H9 (cell line): ENCODE results near the gene SLC38A9. TPM values are rescaled to one million over a fixed set of nuclear protein-coding genes. Genes with fewer than 3 reads are reported as not detected.

ENCODE experiments used
- DNase-seq: peaks from one replicate; pipeline ENCODE4 v3.0.0-alpha.2; 2017
- H2AFZ ChIP-seq: one replicate; pipeline ENCODE4 v1.6.1; 2013; ENCODE audit warnings: mild to moderate bottlenecking, low read length, control low read depth, moderate library complexity
- H2AK5ac ChIP-seq: 2 replicates; pipeline ENCODE4 v1.6.1; 2013; ENCODE audit warnings: low read length, control low read depth, mixed read lengths; ENCODE audit not compliant: insufficient read length
- H2BK120ac ChIP-seq: one replicate; pipeline ENCODE4 v1.6.1; 2013; ENCODE audit warnings: low read depth, mild to moderate bottlenecking, low read length, control low read depth, inconsistent platforms; ENCODE audit not compliant: poor library complexity, severe bottlenecking
- H2BK12ac ChIP-seq: 2 replicates; pipeline ENCODE4 v1.6.1; 2013; ENCODE audit warnings: low read length, control low read depth, mixed read lengths, low read depth; ENCODE audit not compliant: insufficient read length
- H2BK15ac ChIP-seq: 2 replicates; pipeline ENCODE4 v1.6.1; 2013; ENCODE audit warnings: low read depth, low read length, control low read depth
- H2BK20ac ChIP-seq: one replicate; pipeline ENCODE4 v1.6.1; 2013; ENCODE audit warnings: low read depth, mild to moderate bottlenecking, low read length, control low read depth, inconsistent platforms; ENCODE audit not compliant: poor library complexity, severe bottlenecking
- H2BK5ac ChIP-seq: 2 replicates; pipeline ENCODE4 v1.6.1; 2013; ENCODE audit warnings: low read length, control low read depth, mixed read lengths; ENCODE audit not compliant: insufficient read length
- H3K14ac ChIP-seq: 2 replicates; pipeline ENCODE4 v1.6.1; 2013; ENCODE audit warnings: low read length, control low read depth; ENCODE audit not compliant: insufficient read depth
- H3K18ac ChIP-seq: 2 replicates; pipeline ENCODE4 v1.6.1; 2013; ENCODE audit warnings: low read depth, mild to moderate bottlenecking, mixed read lengths, low read length, control low read depth; ENCODE audit not compliant: insufficient read length
- H3K23ac ChIP-seq: 2 replicates; pipeline ENCODE4 v1.6.1; 2013; ENCODE audit warnings: low read length, control low read depth, mixed read lengths, low read depth; ENCODE audit not compliant: insufficient read length
- H3K23me2 ChIP-seq: 2 replicates; pipeline ENCODE4 v1.6.1; 2013; ENCODE audit warnings: low read depth, mild to moderate bottlenecking, mixed read lengths, low read length, control low read depth; ENCODE audit not compliant: insufficient read length, poor library complexity, severe bottlenecking
- H3K27ac ChIP-seq: 2 replicates; pipeline ENCODE4 v1.5.1; 2013; ENCODE audit warnings: low read length, control low read depth, mixed read lengths, low read depth; ENCODE audit not compliant: insufficient read length
- H3K27me3 ChIP-seq: 2 replicates; pipeline ENCODE4 v1.6.1; 2013; ENCODE audit warnings: low read length, control low read depth, inconsistent platforms; ENCODE audit not compliant: insufficient read depth
- H3K4ac ChIP-seq: 2 replicates; pipeline ENCODE4 v1.6.1; 2013; ENCODE audit warnings: low read depth, mild to moderate bottlenecking, control low read depth, inconsistent platforms, low read length, moderate library complexity
- H3K4me1 ChIP-seq: 2 replicates; pipeline ENCODE4 v1.6.1; 2013; ENCODE audit warnings: low read length, control low read depth, inconsistent platforms; ENCODE audit not compliant: insufficient read depth
- H3K4me2 ChIP-seq: 2 replicates; pipeline ENCODE4 v1.6.1; 2013; ENCODE audit warnings: low read length, control low read depth, mixed read lengths; ENCODE audit not compliant: insufficient read length, insufficient read depth
- H3K56ac ChIP-seq: 2 replicates; pipeline ENCODE4 v1.6.1; 2013; ENCODE audit warnings: low read depth, mild to moderate bottlenecking, mixed read lengths, low read length, control low read depth; ENCODE audit not compliant: insufficient read length
- H3K79me1 ChIP-seq: 2 replicates; pipeline ENCODE4 v1.6.1; 2013; ENCODE audit warnings: low read depth, mild to moderate bottlenecking, moderate library complexity, low read length, control low read depth, inconsistent platforms; ENCODE audit not compliant: insufficient read depth, poor library complexity, severe bottlenecking
- H3K79me2 ChIP-seq: 2 replicates; pipeline ENCODE4 v1.6.1; 2013; ENCODE audit warnings: low read length, control low read depth, inconsistent platforms; ENCODE audit not compliant: insufficient read depth
- H3K9ac ChIP-seq: 2 replicates; pipeline ENCODE4 v1.6.1; 2013; ENCODE audit warnings: low read length, control low read depth, mixed read lengths; ENCODE audit not compliant: insufficient read length; ENCODE audit errors: extremely low read depth
- H3K9me3 ChIP-seq: one replicate; pipeline ENCODE4 v1.6.1; 2013; ENCODE audit warnings: low read depth, low read length, inconsistent platforms; ENCODE audit not compliant: control insufficient read depth
- H3T11ph ChIP-seq: one replicate; pipeline ENCODE4 v1.6.1; 2013; ENCODE audit warnings: mild to moderate bottlenecking, low read length, control low read depth, inconsistent platforms
- H4K20me1 ChIP-seq: one replicate; pipeline ENCODE4 v1.6.1; 2013; ENCODE audit not compliant: control insufficient read depth, insufficient read length, insufficient read depth
- H4K5ac ChIP-seq: 2 replicates; pipeline ENCODE4 v1.6.1; 2013; ENCODE audit warnings: low read depth, mild to moderate bottlenecking, mixed read lengths, low read length, control low read depth; ENCODE audit not compliant: insufficient read length
- H4K8ac ChIP-seq: replicated peaks from 2 replicates; pipeline ENCODE4 v1.6.1; 2013; ENCODE audit warnings: low read length, control low read depth, mixed read lengths, low read depth; ENCODE audit not compliant: insufficient read length
- H4K91ac ChIP-seq: 2 replicates; pipeline ENCODE4 v1.6.1; 2013; ENCODE audit warnings: low read depth, mild to moderate bottlenecking, moderate library complexity, mixed read lengths, low read length, control low read depth; ENCODE audit not compliant: insufficient read length
- H3K27ac Mint-ChIP-seq, 3 experiments: 2 replicates in 2 of 3; 3 replicates in 1 of 3; pipeline ENCODE4 v1.8.0; 2020 to 2021; ENCODE audit warnings: mixed read lengths in 3 of 3, mild to moderate bottlenecking in 1 of 3, moderate library complexity in 1 of 3
- H3K27me3 Mint-ChIP-seq: 2 replicates; pipeline ENCODE4 v1.8.0; 2021; ENCODE audit warnings: low read depth, mild to moderate bottlenecking, moderate library complexity, mixed read lengths
- H3K36me3 Mint-ChIP-seq, 3 experiments: 2 replicates in 2 of 3; 3 replicates in 1 of 3; pipeline ENCODE4 v1.8.0; 2020 to 2021; ENCODE audit warnings: low read depth in 3 of 3, mixed read lengths in 3 of 3; ENCODE audit not compliant: insufficient read depth in 1 of 3
- H3K4me1 Mint-ChIP-seq, 2 experiments: 2 replicates each; pipeline ENCODE4 v1.8.0; 2020; ENCODE audit warnings: mixed read lengths in 2 of 2
- H3K4me3 Mint-ChIP-seq, 2 experiments: 2 replicates in 1 of 2; 3 replicates in 1 of 2; pipeline ENCODE4 v1.8.0; 2020 to 2021; ENCODE audit warnings: mild to moderate bottlenecking in 2 of 2, mixed read lengths in 2 of 2, moderate library complexity in 1 of 2
- H3K9me3 Mint-ChIP-seq, 2 experiments: 2 replicates in 1 of 2; 3 replicates in 1 of 2; pipeline ENCODE4 v1.8.0; 2020; ENCODE audit warnings: mild to moderate bottlenecking in 2 of 2, mixed read lengths in 2 of 2, moderate library complexity in 1 of 2
- CTCF ChIP-seq: fragments of 200-600 bp; sonication (generic); conservative IDR thresholded peaks from 3 replicates; pipeline ENCODE4 v1.8.0; 2021; ENCODE audit warnings: antibody characterized with exemption, mild to moderate bottlenecking
- WGBS: extraction: QIAGEN DNeasy Blood & Tissue Kit; methylation state at CpG from one replicate; pipeline ENCODE4 v1.1.7; 2013; ENCODE audit warnings: missing lambda C conversion rate, low lambda C conversion rate, mixed read lengths; ENCODE audit not compliant: insufficient read length; ENCODE audit errors: extremely low coverage; 5-methylcytosine and 5-hydroxymethylcytosine counted together
- total RNA-seq: library from RNA; stranded (reverse); gene quantifications from 2 replicates; pipeline ENCODE4 v1.2.1, GENCODE V29; 2021

Gene SLC38A9
- total RNA-seq, 1 experiment from 2014 or later: 48.5 TPM

DNA sequence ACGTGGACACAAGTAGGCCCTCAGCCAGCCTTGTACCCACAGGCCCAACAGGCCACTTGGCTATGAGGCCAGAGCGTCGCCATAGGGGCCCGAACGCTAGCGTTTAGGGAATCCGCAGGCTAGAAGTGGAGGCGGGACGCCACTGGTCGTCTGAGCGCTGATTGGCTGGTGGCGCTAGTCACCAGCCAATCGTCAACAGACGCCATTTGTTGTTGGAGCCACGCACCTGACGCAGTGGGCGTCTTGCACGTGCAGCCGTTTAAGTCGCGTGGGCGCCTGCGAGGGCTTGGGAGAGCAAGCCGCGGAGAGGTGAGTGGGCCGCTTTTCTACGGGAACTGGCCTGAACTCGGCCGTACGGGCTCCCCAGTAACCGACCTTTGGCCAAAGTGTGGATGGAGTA is 25.7 kb upstream of the SLC38A9 start, which contains the start of gene DDX4:
TSS of gene DDX4 (plus strand) at position 269 of the 400 bp plus-strand sequence. CDS start 903 bp downstream, outside the sequence.
- DNase-seq: peak; percentile 42
- no CpG with 5 or more reads among the region's 31 CpGs for WGBS

More for the DNA sequence above, 25.7 kb upstream of the SLC38A9 start, which contains the start of gene DDX4:
- H4K91ac ChIP-seq: no peak within 1 kb of the TSS
- no peak for TF ChIP-seq CTCF
- H3K4me1 Mint-ChIP-seq: peaks cover 0 to 4% of the 10 kb centered on the region in 2 experiments; a peak in 1 of 4 replicates
- H3K27ac ChIP-seq: no peak within 1 kb of the TSS
- H3K4me2 ChIP-seq: no peak within 1 kb of the TSS
- no peak within 1 kb of the TSS for H3K4me3 Mint-ChIP-seq
- H3K79me1 ChIP-seq: no peaks in the 10 kb centered on the region
- no peak within 1 kb of the TSS for H2BK120ac ChIP-seq
- H2AK5ac ChIP-seq: no peak within 1 kb of the TSS
- no peaks in the 10 kb centered on the region for H3K79me2 ChIP-seq
- H2BK20ac ChIP-seq: no peak within 1 kb of the TSS
- H2AFZ ChIP-seq: no peak within 1 kb of the TSS
- H3K23me2 ChIP-seq: no peaks in the 10 kb centered on the region
- no peak within 1 kb of the TSS for H2BK12ac ChIP-seq
- H3K56ac ChIP-seq: no peak within 1 kb of the TSS
- H3K4ac ChIP-seq: no peak within 1 kb of the TSS
- H4K8ac ChIP-seq: no peak within 1 kb of the TSS
- H3K9me3 ChIP-seq: no peaks in the 10 kb centered on the region
- H3K27me3 ChIP-seq: no peaks in the 10 kb centered on the region
- no peak within 1 kb of the TSS for H3K18ac ChIP-seq
- H3K4me1 ChIP-seq: no peaks in the 10 kb centered on the region
- no peaks in the 10 kb centered on the region; the same call in 1 of the 2 replicates for H3K27me3 Mint-ChIP-seq
- H3T11ph ChIP-seq: no peak within 1 kb of the TSS
- no peak within 1 kb of the TSS for H3K14ac ChIP-seq
- no peak within 1 kb of the TSS; a peak in 1 of 7 replicates for H3K27ac Mint-ChIP-seq
- H4K20me1 ChIP-seq: no peaks in the 10 kb centered on the region
- no peak within 1 kb of the TSS for H4K5ac ChIP-seq
- H2BK5ac ChIP-seq: no peak within 1 kb of the TSS
- no peak within 1 kb of the TSS for H2BK15ac ChIP-seq
- no peak within 1 kb of the TSS for H3K9ac ChIP-seq
- H3K23ac ChIP-seq: no peak within 1 kb of the TSS
- no peaks in the 10 kb centered on the region for H3K36me3 Mint-ChIP-seq
- no peaks in the 10 kb centered on the region; a peak in 1 of 5 replicates for H3K9me3 Mint-ChIP-seq
